T-helper 17 cell (primary cell): ENCODE results near the gene DYNC1H1. TPM values are rescaled to one million over a fixed set of nuclear protein-coding genes. Genes with fewer than 3 reads are reported as not detected.

Experiments used
- ATAC-seq: fragments of 150-1000 bp; cut with Tn5 transposase; 2 replicates; pipeline ENCODE4 v1.10.0; 2021; ENCODE audit warnings: mild to moderate bottlenecking, moderate library complexity
- DNase-seq, 3 donors: peaks; one replicate each; pipeline versions ENCODE4 v3.0.0 to v3.0.0-alpha.2; 2020 to 2021
- H3K9me3 ChIP-seq: one replicate; pipeline ENCODE4 v1.7.0; 2013; ENCODE audit warnings: low read length, mild to moderate bottlenecking; ENCODE audit not compliant: control insufficient read depth, poor library complexity, severe bottlenecking
- H3K27ac Mint-ChIP-seq: one replicate; pipeline ENCODE4 v1.8.0; 2022; ENCODE audit warnings: mild to moderate bottlenecking, moderate library complexity, mixed read lengths
- H3K27me3 Mint-ChIP-seq: one replicate; pipeline ENCODE4 v1.8.0; 2022; ENCODE audit warnings: mixed read lengths
- H3K36me3 Mint-ChIP-seq: one replicate; pipeline ENCODE4 v1.8.0; 2022; ENCODE audit warnings: low read depth, mixed read lengths
- H3K4me1 Mint-ChIP-seq: one replicate; pipeline ENCODE4 v1.8.0; 2022; ENCODE audit warnings: mild to moderate bottlenecking, mixed read lengths
- H3K4me3 Mint-ChIP-seq: one replicate; pipeline ENCODE4 v1.8.0; 2022; ENCODE audit warnings: mild to moderate bottlenecking, moderate library complexity, mixed read lengths
- total RNA-seq, 4 donors: library from RNA in 2 of 4; stranded (reverse) in 2 of 4; gene quantifications; one replicate each; pipeline ENCODE4 v1.2.3 and lab custom pipeline; 2022 to 2026

DYNC1H1 gene
- total RNA-seq, 2 donors from 2014 or later, result 318 to 366 TPM

DNA sequence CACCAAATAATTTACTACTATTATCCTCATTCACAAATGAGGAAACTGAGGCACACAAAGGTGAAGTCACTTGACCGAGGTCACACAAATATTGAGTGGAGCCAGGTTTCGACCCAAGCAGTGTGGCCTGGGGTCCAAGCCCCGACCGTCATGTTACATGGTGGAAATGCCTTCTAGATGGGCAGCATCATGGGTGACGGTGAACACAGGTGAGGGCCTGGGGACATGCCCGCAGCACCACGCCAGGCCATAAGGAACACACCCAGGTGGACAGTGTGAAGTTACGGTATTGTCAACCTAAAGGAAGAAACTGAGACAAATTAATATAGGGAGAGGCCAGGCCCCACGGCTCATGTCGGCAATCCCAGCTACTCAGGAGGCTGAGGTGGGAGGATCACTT is 35.3 kb upstream of the DYNC1H1 start:
- H3K27ac Mint-ChIP-seq, result peak overlapping the region; percentile 39

DNA sequence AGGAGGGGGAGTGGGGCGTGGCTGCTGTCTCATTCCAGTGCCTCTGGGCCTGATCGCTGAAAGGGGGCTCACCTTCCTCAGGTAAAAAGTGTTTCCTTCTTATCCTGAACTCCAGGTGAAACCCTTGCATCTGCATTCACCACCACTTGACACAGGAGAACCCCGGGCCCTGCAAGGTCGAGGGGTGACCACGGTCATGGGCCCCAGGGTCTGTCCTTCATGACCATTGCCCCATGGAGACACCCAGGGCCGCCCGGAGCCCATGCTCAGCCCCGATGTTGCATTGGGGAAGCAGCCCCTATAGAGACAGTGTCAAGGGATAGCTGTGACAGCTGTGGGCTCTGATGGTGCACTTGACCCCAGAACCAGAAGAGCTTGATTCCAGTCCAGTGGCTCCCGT is 34.4 kb upstream of the DYNC1H1 start:
- H3K27ac Mint-ChIP-seq, result no peak overlapping the region
- ATAC-seq, result no peak
- no peaks in the 10 kb centered on the region for H3K4me1 Mint-ChIP-seq

More for the DNA sequence above, 35.3 kb upstream of the DYNC1H1 start:
- Mint-ChIP-seq H3K36me3 (no peaks in the 10 kb centered on the region), H3K27me3 (no peaks in the 10 kb centered on the region), H3K4me3 (peak overlapping the region; percentile 78), H3K4me1 (no peaks in the 10 kb centered on the region)
- DNase-seq, result no peak
- H3K9me3 ChIP-seq, result no peaks in the 10 kb centered on the region
- no peak for ATAC-seq

DNA sequence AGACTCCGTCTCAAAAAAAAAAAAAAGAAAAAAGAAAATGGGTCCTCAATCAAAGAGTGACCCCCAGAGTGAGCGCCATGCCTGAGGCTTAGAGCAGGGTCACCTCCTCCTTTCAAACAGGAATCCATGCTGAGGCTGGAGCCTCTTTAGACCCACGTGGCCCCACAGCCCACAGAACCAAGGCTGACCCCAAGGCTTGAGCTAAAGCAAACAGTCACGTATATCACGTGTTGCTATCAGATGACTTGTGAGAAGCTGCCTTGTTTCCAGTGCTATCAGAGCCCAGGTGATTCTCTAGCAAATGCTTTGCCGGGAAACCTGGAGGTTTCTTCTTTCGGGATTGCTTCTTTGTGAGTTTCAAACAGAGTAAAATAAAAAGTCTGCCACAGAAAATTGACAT is 31.7 kb upstream of the DYNC1H1 start:
- ATAC-seq, result no peak
- H3K27me3 Mint-ChIP-seq, result no peaks in the 10 kb centered on the region
- H3K4me3 Mint-ChIP-seq, result no peak overlapping the region
- no peak overlapping the region for H3K27ac Mint-ChIP-seq
- no peaks in the 10 kb centered on the region for H3K9me3 ChIP-seq
- no peaks in the 10 kb centered on the region for H3K4me1 Mint-ChIP-seq
- no peaks in the 10 kb centered on the region for H3K36me3 Mint-ChIP-seq
- no peak for DNase-seq

More for the DNA sequence above, 34.4 kb upstream of the DYNC1H1 start:
- H3K9me3 ChIP-seq, result no peaks in the 10 kb centered on the region
- Mint-ChIP-seq H3K36me3 (no peaks in the 10 kb centered on the region), H3K27me3 (no peaks in the 10 kb centered on the region), H3K4me3 (no peak overlapping the region)
- DNase-seq, result no peak

DNA sequence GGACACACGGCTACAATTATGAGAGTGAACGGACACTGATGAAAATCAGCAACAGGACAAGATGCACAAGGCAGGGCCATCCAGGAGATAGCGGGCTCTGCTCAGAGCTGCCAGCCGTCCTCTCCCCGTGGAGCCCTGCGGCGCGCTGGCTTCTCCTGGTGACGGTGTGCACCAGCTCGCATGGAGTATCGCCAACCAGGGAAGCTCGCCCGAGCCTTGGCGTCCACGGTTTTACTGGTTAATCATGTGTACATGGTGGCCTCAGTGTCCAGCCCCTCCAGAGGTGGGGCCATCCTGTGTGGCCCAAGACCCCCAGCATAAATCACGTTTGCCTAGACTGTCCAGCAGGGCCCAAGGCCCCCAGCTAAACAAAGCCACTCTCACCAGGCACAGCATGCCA is 31.2 kb upstream of the DYNC1H1 start:
- no peak overlapping the region for H3K4me3 Mint-ChIP-seq
- H3K27me3 Mint-ChIP-seq, result peaks cover 5% of the 10 kb centered on the region
- ATAC-seq (no peak), DNase-seq (no peak)
- no peaks in the 10 kb centered on the region for H3K9me3 ChIP-seq
- H3K27ac Mint-ChIP-seq, result no peak overlapping the region
- H3K36me3 Mint-ChIP-seq, result no peaks in the 10 kb centered on the region
- H3K4me1 Mint-ChIP-seq, result no peaks in the 10 kb centered on the region

DNA sequence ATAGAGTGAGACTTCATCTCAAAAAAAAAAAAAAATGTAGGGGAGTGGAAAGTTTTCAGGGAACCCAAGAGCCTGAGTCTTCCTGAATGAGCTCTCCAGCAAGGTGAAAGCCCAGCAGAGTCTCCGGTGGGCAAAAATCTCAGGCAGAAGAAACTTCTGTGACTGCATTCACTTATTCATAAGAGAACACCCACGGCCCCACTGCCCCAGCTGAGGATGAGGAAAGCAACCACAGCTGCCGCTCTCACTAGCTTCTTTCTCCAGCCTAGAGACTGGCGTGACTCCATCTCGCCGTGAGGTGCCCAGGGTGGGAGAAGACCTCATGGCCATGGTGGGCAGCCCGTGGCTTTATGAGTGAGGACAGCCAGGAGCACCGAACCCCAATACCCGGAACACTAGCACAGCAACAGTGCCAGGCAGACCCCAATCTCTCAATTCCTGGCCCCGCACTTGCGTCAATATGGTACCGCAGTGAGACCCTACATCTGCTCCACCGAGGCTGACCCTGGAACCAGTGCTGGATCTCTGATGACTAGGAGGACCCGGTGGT is 29.7 kb upstream of the DYNC1H1 start:
- peaks cover 12% of the 10 kb centered on the region for H3K27me3 Mint-ChIP-seq
- no peaks in the 10 kb centered on the region for H3K9me3 ChIP-seq
- H3K4me1 Mint-ChIP-seq, result peaks cover 4% of the 10 kb centered on the region
- H3K27ac Mint-ChIP-seq, result no peak overlapping the region
- H3K36me3 Mint-ChIP-seq, result peaks cover 3% of the 10 kb centered on the region
- ATAC-seq (no peak), DNase-seq (no peak)
- no peak overlapping the region for H3K4me3 Mint-ChIP-seq

DNA sequence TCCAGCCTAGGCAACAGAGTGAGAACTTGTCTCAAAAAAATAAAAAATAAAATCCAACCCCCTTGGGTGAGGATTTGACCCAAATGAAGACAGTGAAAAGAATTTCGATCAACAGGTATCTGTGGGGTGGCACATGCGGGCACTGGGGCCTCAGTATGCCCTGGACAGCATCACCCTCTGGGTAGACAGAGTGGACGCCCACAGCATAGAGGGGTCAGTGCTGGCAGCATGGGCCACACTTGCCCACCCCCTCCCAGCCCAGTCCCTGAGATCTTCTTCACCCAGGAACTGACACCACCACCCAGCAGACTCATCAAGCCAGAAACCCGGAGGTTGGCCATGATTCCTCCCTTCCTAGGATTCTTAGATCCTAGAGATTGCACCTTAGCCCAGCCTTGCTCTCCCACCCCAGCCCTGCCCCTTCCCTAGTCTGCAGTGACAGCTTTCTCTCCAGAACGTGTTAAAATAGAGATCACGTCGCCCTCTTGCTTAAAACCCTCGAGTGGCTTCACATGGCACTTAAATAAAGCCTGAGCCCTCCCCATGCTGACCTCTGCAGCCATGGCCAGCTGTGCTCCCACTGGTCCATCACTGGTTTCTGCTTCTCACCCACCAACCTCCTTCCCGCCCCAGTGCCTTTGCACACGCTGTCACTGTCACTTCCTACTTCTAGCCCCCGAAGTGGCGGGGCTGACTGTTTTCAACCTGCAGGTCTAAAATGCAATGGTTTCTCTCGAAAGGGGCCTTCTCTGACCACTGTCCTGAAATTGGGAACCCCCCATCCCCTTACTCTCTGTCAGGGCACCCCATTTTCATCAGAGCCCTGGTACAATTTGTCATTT is 26.2 kb upstream of the DYNC1H1 start:
- ATAC-seq, result no peak
- Mint-ChIP-seq H3K4me1 (peaks cover 4% of the 10 kb centered on the region), H3K27ac (no peak overlapping the region), H3K27me3 (peaks cover 41% of the 10 kb centered on the region), H3K4me3 (no peak overlapping the region), H3K36me3 (peaks cover 3% of the 10 kb centered on the region)
- no peak for DNase-seq
- no peaks in the 10 kb centered on the region for H3K9me3 ChIP-seq

DNA sequence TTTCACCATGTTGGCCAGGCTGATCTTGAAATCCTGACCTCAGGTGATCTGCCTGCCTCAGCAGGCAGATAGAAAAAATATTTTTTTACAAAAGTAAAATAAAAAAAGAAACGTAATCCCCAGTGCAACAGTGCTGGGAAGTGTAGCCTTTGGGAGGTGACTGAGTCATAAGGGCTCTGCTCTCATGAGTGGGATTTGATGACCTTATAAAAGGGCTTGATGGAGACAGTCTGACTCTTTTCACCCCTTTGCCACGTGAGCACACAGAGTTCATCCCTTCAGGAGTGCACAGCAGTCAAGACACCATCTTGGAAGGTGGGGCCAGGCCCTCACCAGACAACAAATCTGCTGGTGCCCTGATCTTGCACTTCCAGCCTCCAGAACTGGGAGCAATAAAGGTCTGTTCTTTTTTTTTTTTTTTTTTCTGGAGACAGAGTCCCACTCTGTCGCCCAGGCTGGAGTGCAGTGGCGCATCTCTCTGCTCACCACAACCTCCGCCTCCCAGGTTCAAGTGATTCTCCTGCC is 24.7 kb upstream of the DYNC1H1 start:
- Mint-ChIP-seq H3K27me3 (peaks cover 56% of the 10 kb centered on the region), H3K27ac (no peak overlapping the region), H3K4me3 (no peak overlapping the region), H3K4me1 (peaks cover 4% of the 10 kb centered on the region), H3K36me3 (peaks cover 3% of the 10 kb centered on the region)
- no peaks in the 10 kb centered on the region for H3K9me3 ChIP-seq
- no peak for DNase-seq
- no peak for ATAC-seq

DNA sequence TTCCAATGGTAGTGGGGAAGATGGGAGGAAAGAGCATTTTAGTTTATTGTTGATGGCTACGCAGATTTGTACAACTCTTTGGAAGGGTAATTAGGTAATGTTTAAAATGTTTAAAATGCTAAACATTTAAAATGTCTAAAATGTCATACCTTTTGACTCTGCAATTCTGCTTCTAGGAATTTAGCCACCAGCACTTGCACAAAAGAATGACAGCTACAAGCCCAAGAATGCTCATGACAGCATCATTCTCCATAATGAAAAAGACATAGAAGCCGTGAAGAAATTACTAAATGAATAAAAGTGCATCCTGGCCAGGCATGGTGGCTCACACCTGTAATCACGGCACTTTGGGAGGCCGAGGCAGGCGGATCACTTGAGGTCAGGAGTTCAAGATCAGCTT is 19.9 kb upstream of the DYNC1H1 start:
- H3K4me3 Mint-ChIP-seq, result peak overlapping the region; percentile 36
- H3K9me3 ChIP-seq, result no peaks in the 10 kb centered on the region
- ATAC-seq, result no peak
- no peaks in the 10 kb centered on the region for H3K36me3 Mint-ChIP-seq
- H3K27ac Mint-ChIP-seq, result no peak overlapping the region
- DNase-seq, result no peak
- H3K27me3 Mint-ChIP-seq, result peaks cover 65% of the 10 kb centered on the region
- peaks cover 13% of the 10 kb centered on the region for H3K4me1 Mint-ChIP-seq

DNA sequence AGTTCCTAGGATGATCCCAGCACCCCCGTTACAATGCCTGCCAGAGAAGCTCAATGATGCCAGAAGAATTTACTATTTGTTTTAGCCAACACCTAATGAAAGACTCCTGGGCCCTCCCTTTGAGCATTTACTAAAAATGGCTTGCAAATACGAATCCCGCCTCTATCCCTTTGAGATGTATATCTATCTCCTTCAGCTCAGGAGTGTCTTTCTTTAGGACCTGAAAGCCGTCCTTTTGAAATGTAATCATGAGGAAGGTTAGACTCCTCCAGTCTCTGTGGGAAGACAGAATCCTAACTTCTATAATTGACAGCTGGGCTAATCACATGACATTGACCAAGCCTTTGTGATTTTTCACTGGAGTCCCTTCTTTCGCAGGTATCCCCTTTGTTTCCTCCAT is 19.2 kb upstream of the DYNC1H1 start:
- peak overlapping the region; percentile 61 for H3K27ac Mint-ChIP-seq
- no peak overlapping the region for H3K4me3 Mint-ChIP-seq
- H3K4me1 Mint-ChIP-seq, result peaks cover 13% of the 10 kb centered on the region
- H3K9me3 ChIP-seq, result no peaks in the 10 kb centered on the region
- no peak for ATAC-seq
- peaks cover 62% of the 10 kb centered on the region for H3K27me3 Mint-ChIP-seq
- no peak for DNase-seq
- H3K36me3 Mint-ChIP-seq, result no peaks in the 10 kb centered on the region

DNA sequence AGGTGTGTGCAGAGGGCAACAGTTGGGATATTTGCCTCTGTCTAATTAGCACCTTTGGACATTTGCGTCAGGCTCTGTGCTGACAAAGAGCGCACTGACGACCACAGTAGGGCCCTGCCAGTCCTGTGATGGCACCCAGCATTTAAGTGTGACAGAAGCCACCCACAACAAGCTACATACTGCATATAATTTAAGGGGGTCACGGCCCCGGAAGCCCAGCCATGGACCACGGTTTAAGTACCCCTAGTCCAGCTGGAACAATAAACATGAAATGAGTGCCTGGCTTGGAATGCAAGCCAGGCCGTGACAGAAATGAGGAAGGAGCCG is 16.8 kb upstream of the DYNC1H1 start:
- Mint-ChIP-seq H3K4me3 (peak overlapping the region; percentile 95), H3K36me3 (no peaks in the 10 kb centered on the region), H3K4me1 (peaks cover 13% of the 10 kb centered on the region), H3K27me3 (peaks cover 40% of the 10 kb centered on the region), H3K27ac (peak overlapping the region; percentile 98)
- ATAC-seq (peak; percentile 3), DNase-seq (peak in 1 of 3 donors; percentile 15)
- no peaks in the 10 kb centered on the region for H3K9me3 ChIP-seq

DNA sequence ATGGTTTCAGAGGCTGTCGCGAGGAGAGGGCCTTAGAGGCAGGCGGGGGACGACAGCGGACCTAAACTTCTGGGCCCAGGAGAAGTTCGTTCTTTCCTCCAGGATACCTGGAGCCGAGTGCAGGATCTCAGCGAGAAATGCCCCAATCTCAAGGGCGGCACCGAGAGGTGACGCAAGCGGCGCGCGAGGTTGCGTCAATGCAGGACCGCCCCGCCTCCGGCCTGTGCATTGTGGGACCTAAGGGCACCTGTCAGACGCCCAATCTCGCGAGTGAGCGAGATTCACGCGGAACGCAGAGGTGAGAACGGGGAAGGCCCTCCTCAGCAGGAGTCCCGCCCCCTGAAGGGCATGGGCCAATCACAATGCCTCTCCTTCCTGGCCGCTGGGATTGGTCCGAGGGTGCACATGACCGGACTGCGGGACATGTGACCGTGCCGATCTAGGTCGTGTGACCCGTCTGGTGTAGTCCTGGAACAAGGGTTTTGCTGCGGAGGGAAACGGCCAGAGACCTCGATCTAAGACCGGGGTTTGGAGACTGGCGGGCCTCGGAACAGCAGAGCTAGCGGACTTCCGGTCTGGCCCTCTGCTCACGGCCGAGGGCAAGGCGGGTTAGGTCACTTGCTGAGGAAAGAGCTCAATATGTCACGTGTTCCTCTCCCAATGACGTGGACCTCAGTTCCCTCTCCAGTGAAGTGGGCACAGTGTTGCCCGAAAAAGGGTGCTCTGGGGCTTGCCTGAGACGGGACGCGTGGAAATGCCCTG is 16.3 kb upstream of the DYNC1H1 start:
- DNase-seq (peak; percentile 97 to 99 (median 98)), ATAC-seq (peak; percentile 97)
- Mint-ChIP-seq H3K27me3 (peaks cover 36% of the 10 kb centered on the region), H3K36me3 (no peaks in the 10 kb centered on the region), H3K4me3 (peak overlapping the region; percentile 95), H3K4me1 (peaks cover 13% of the 10 kb centered on the region), H3K27ac (peak overlapping the region; percentile 98)
- no peaks in the 10 kb centered on the region for H3K9me3 ChIP-seq

DNA sequence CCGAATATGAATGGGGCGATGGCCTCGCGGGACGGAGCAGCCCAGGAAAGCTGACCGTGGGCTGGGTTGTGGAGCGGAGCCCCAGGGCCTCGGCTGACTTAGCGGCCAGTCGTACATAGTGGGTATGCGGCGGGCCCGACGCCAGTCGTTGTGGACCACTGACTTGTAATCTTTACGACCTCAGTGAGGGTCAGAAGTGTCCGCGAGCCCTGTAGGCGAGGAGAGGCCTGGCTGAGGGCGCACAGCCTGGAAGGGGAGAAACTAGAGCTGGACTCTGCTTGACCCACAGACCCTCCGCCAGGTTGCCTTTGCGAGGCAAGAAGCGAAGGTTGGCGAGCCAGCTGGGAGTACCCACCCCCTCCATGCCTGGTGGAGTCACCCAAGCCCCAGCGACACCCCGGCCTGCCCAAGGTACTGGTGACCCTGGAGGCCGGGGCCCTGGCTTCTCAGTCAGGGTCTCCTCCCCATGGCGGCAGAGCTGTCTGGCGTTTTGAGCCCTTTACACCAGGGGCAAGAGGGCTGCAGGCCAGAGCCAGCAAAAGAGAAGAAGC is 15.6 kb upstream of the DYNC1H1 start:
- ATAC-seq, result no peak
- H3K9me3 ChIP-seq, result no peaks in the 10 kb centered on the region
- H3K4me3 Mint-ChIP-seq, result peak overlapping the region; percentile 95
- peaks cover 13% of the 10 kb centered on the region for H3K4me1 Mint-ChIP-seq
- no peak for DNase-seq
- peak overlapping the region; percentile 98 for H3K27ac Mint-ChIP-seq
- peaks cover 30% of the 10 kb centered on the region for H3K27me3 Mint-ChIP-seq
- no peaks in the 10 kb centered on the region for H3K36me3 Mint-ChIP-seq

DNA sequence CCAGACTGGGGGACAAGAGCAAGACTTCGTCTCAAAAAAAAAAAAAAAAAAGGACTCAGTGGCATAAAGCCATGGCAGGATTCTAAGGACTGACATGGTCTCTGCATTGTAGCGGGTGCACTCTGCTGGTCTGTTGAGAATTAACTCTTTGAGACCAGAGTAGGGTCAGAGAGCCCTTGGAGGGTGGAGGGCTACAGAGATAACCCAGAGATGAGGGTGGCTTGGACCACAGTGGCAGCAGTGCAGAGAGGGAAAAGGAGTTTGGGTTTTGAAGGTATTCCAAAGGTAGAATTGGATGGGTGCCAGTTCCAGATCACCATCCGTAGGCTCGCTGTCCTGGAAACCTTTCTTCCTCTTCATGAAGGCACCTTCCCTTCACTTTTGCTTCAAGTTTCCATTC is 14.3 kb upstream of the DYNC1H1 start:
- H3K36me3 Mint-ChIP-seq, result no peaks in the 10 kb centered on the region
- peaks cover 13% of the 10 kb centered on the region for H3K4me1 Mint-ChIP-seq
- no peak overlapping the region for H3K4me3 Mint-ChIP-seq
- peak overlapping the region; percentile 19 for H3K27ac Mint-ChIP-seq
- no peak for DNase-seq
- ATAC-seq, result no peak
- no peaks in the 10 kb centered on the region for H3K9me3 ChIP-seq
- H3K27me3 Mint-ChIP-seq, result peaks cover 17% of the 10 kb centered on the region
